GM21367 (cell line): ENCODE results near the gene NRP2.

Experiments
- ATAC-seq: cut with Tn5 transposase; IDR thresholded peaks from one replicate; pipeline ENCODE4 v1.9.1; 2021; ENCODE audit not compliant: unreplicated experiment

Gene NRP2

DNA sequence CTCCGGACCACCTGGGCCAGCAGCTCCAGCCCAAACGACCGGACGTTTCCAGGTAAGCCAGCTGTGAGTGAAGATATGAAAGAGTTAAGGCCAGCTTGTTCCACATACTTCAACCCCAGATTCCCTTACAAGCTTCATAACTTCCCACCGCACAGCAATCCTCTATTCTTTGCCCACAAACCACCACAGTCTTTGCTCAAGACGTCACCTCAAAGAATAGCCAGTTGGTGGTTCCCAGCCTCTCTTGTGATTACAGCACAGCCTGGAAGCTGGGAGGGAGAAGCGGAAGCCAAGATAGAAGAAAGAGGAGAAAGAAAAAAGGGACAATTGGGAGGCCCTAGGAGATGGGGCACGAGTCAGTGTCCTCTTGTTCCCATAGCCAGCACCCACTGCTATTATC is 70.6 kb downstream of the NRP2 start:
- ATAC-seq: no peak

DNA sequence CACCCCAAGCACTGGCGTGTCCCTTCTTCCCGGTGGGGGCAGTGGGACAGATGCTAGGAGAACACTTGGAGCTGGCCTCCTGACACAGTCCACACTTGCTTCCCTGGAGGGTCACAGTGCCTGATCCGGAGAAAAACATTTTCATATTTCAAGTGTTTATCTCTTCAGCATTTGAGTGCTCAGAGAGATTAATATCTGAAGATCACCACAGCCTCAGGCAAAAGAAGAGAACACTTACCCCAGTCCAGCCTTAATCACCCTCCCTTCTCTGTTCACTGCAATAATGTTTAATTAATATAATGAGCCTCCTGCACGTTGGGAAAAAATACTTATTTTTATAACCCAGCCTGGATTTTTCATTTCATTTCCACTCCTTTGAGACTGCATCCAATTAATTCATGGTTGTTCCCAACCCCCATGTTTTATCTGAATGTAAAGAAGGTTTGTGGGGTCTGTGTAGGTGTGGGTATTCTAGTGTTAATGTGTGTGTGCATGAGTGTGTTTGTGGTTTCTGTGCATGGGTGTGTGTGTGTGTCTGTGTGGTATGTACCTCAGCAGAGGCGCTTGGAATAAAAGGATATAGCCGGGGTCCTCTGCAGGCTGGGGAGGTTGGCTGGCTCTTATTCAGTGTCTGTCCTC is 72.1 kb downstream of the NRP2 start:
- no peak for ATAC-seq

DNA sequence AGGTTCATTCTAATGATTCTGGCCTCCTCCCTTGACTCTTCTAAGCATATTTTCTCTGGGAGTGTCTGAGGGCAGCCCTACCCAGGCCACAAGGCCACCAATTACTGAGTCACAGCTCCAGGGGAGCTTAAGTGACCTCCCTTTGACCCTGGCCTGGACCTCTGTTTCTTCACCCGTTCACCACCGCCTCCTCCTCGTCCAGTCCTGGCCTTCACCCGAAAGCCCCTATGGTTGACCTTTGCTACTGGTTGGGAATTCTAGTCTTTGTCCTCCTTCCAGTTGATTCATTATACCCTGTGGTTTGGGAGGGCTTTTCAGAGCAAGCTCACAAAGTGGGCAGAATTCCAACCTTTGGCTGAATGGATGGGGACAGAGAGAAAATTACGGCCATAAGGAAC is 72.6 kb downstream of the NRP2 start:
- no peak for ATAC-seq

DNA sequence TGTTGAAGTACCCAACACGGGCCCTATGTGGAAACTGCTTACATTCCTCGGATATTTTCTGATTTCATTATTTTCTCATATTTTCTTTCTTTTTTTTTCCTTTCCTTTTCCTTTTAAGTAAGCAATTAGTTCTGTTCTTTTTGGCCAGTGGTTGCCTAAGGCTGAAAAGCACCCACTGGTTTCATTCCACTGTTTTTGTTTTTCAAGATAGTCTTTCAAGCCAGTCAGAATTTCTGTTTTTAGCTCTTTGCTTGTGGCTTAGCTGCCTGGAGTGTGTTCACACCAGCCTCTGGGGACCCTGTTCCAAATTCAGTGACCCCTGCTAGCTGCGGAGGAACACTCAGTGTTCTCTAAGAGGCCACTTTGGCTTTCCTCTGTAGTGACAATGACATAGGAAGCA is 73.6 kb downstream of the NRP2 start:
- no peak for ATAC-seq

DNA sequence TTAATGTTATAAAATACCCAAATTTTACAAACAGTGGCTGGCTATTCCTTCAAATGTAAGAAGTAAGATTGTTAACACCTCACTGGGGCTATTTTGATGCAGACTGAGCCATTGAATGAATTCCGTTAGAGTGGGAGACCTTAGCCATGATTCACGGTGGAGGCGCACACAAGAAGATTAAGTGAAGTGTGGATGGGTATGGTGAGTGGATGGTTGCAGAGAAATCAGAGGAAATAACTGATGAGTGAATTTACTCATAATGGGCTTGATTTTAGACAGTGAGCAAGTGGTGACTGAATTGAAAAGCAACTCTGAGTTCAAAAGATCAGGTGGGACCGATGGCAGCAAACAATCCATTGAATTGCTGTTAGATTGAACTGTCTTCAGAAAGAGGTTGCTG is 75.0 kb downstream of the NRP2 start:
- no peak for ATAC-seq

DNA sequence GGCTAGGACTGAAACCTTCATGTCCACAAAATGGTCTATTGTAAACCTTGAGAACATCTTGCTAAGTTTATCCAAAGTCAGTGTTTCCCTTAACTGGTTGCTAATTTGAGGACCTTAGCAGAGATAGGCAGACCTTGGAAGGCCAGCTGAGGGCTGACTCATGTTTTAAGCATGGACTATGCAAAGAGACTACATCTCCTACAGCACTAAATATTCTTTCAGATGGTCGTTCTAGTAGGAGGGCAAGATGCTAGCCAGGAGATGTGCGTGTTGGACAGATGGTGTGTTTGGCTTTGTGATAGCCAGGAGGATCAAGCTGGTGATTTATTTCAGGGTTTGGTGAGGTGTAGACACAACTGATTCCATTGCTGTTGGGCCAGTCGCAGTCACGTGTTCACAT is 75.8 kb downstream of the NRP2 start:
- no peak for ATAC-seq

DNA sequence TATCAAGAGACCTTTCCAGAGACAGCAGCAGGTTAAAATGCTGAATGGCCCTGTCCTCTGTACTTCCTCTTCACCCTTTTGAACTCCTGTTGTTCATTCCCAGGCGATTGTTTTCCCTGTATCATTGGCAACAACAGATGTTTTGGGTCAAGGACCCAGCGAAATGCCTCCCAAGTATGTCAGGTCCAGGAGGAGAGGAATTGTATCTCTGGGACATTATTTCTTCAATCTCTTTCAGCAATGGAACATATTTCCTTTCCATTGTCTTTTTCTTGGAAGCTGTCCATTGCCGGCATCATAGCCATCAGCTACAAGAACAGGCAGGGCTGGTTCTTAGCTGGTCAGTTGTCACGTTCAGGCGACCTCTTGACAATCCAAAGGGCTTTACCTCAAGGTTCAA is 76.2 kb downstream of the NRP2 start:
- ATAC-seq: no peak

DNA sequence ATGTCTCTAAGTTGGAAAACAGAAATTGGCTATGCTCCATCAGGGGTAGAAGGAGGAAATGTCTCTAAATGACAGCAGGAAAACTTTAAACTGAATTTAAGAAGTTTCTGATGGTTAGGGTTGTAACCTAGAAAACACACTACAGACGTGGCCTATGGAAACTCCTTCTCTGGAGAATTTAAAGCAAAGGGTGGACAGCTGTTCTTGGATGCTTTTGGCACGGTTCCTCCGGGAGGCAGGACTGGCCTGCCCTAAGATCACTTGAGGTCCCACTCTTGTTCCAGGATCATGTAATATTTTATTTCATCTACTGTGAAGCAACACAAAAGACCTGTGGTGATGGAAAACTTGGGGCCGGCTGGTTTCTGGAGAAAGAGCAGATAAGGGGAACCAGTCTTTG is 77.0 kb downstream of the NRP2 start:
- ATAC-seq: no peak

DNA sequence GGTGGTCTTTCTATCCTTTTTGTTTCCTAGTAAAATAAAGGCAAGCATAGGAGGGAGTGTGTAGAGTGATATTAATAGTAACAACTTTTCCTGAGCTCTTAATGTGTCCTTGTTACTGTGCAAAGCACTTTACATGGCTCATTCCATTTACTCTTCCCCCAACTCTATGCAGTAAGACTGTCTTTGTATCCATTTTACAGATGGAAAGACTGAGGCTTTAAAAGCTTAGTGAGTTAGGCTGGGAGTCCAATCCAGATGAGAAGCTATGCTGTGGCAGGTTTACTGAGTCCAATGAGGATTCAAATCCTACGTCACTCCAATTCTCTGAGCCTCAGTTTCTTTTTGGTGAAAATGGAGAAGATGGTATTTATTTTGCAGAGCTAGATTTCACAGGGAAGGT is 77.4 kb downstream of the NRP2 start:
- no peak for ATAC-seq

DNA sequence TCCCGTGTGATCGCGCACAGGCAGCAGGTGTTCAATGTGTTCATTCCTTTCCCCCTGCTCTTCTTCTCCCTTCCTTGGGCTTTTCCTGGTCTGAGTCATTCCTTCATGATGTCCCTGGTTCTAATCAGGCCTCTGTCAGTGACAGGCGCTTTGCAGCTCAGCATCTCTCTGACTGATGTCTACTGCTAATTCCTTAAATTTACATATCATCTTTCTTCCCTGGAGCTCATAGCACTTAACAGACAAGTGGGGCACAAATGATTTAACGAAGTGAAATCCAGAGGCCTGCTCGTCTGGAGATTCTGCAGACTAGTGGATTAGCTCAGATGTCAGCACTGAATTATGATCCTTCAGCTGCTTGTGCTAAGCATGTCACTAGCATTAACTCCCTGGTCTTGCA is 77.9 kb downstream of the NRP2 start:
- ATAC-seq: no peak

DNA sequence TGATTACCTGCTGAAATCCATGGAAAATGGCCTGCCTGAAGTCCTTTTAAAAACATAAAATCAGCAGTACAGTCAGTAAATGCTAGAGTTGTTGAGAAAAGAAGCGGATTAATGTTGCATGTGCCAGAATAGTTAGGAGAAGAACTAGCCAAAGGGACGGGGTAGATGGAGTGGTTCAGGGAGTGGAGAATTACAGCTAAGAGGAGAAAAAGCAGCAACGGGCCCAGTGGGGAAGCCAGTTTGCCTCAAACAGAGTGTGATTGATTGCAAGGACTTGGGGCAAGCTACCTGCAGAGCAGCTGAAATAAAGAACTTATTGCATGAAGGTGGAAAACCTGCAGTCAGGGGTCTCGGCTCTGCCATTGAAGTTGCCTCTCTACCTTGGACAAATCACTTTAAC is 79.1 kb downstream of the NRP2 start:
- no peak for ATAC-seq

DNA sequence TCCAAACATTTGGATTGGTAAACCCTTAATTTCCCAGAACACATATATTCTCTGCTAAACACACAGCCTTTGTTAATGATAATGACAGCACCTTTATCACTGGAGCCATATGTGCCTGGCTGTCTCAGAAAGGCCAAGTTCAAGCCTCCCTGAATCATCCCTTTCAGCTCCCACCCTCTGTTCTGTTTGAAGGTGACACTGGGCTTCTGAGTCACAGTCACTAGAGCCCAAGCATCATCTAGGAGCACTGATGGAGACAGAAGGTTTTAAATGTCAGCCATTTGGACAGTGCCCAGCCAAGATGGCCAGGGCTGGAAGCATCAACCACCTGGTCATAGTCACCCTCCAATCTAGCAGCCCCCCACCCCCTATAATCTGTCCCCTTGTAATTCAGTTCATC is 80.6 kb downstream of the NRP2 start:
- ATAC-seq: no peak

DNA sequence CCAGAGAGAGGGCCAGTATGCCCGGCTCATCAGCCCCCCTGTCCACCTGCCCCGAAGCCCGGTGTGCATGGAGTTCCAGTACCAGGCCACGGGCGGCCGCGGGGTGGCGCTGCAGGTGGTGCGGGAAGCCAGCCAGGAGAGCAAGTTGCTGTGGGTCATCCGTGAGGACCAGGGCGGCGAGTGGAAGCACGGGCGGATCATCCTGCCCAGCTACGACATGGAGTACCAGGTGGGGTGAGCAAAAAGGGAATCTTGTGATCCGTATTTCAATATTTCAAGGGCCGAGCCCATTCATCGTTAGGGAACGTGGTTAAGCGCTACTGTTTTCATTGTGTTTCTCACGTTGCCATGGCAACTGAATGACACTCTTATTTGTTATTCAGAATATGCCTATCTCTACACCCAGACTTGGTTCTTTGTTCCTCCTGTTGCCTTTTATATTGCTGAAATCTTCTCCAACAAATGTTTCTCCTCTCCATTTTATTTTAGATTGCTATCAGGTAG is 81.5 kb downstream of the NRP2 start:
- ATAC-seq: no peak

DNA sequence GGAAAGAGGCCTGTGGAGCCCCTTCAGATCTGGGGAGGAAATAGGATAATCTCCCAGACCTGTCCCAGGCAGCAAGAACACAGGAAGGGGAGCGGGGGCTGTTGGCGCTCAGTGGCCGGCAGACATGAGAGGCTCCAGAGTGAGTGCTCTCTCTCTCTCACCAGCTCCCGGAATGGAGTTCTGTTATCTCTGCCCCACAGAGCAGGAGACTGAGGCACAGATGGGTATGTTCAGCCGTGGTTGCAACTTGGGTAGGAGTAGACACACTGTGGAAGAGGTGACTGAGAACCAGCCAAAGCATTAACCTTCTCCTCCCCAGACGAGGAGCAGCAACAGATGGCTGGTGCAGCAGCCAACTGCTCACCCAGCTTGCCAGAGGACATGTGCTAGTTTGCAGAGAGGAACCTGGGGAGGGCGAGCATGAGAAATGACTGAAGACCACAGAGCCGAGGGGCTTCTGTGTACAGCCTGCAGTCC is 82.0 kb downstream of the NRP2 start:
- no peak for ATAC-seq

DNA sequence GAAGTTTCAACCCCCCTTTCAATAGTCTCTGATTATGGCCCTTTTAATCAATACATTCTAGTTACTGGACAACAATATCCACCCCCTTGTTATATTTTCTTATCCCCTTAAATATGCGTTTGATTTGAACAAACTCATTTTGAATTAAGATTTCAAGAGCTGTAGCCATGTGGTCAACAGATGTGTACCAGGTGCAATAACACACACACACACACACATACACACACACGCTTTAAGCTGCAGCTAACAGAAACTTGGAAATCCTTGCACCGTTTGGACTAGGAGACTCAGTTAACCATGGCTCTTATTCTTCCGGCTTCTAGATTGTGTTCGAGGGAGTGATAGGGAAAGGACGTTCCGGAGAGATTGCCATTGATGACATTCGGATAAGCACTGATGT is 82.8 kb downstream of the NRP2 start:
- no peak for ATAC-seq

DNA sequence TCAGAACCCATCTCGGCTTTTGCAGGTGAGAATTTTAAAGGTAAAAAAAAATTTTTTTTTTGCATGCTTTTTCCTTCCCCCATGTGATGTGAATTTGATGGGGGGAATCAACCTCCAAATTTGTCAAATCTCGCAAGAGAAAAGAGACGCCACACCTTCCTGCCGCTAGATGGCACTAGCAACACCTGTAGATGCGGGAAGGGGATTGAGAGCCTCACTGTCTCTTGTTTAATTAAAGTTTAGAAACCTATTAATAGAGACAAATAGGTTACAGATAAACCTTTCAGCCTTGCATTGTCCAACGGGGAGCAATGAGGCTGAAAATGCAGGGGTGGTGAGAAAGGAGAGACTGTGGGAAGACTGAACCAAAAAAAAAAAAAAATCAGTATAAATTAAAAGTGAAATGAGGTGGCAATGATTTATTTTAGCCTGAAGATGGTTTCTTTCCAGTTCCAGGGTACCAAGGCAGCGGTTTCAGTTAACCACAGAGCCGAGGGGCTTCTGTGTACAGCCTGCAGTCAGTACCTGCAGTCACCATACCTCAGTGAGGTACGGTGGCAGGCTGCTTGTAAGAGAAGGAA is 84.6 kb downstream of the NRP2 start:
- no peak for ATAC-seq

DNA sequence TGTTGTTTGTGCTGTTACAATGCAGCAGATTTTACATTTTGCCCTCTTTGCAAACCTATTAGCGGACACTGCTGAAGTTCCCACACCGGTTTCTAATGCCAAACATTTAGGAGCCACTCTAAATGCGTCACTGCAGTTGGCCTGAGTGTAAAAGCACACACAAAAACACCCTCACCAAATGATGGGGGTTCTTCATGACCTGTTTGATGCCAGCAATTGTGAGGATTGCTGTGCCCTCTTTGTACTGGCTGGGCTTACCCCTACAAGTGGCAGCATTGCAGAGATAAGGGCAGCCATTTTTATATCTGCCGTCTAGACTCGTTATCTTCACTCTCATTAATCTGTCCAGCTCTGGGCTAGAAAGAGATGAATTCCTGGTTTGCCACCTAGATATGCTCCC is 85.3 kb downstream of the NRP2 start:
- ATAC-seq: no peak

DNA sequence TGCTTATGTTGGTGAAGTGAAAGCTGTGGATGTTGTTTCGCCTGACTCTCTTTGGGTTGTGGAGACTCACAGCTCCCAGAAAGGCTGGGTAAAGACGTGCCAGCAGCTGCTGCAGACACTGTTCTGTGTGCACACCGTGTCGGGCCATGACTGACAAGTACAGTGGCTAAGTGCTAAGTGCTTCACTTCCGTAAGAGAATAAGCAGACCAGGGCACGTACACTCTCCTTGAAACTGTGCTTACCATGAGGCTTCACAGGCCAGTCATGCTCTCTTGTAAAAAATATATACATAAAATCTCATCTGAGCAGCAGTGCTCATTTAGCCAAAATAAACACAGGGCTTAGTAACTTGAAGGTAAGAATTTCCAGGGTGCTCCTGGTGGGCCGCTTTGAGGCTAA is 86.0 kb downstream of the NRP2 start:
- no peak for ATAC-seq

DNA sequence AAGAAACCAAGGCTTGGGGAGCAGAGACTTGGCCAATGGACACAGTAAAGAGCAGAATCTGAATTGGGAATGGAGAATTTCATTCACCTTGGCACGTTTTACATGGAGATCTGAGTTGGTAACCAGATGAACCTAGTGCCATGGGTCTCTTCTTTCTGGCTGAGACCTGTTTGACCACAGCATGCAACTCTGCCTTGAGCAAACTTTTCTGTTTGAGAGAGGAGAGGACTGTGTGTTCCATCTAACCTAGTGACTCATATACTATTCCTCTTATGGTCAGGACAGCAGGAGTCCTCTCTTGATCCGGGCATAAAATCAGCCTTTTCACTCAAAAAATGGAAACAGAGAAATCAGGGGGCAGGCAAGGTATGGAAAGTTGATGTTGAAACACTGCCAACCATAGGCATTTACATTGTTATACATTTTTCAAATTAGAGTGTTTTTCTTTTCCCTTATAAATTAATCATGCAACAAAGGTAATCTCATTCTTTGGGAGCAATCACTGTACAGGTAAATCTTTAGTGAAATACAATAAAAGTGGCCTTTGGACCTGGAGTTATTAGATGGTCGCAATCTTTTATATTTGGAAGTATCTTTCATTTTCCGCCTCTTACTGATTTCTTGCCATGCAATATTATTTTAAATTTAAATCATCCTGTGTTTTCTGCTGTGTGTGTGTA is 86.7 kb downstream of the NRP2 start:
- no peak for ATAC-seq

DNA sequence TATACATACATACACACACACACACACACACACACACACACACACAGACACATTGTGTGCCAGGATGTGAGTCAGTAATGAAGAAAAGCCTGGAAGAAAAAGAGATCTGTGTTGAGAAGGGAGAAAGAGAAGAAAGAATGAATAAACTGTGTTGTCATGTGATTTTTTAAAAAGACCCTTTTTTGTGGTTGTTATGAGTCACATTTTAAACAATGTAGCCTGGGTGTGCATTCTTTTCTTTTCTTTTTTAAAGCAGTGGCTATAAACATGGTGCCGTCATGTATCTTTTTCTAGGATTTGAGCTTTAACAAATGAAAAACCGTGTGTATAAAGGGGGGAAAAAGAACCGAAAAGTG is 87.2 kb downstream of the NRP2 start:
- ATAC-seq: no peak

DNA sequence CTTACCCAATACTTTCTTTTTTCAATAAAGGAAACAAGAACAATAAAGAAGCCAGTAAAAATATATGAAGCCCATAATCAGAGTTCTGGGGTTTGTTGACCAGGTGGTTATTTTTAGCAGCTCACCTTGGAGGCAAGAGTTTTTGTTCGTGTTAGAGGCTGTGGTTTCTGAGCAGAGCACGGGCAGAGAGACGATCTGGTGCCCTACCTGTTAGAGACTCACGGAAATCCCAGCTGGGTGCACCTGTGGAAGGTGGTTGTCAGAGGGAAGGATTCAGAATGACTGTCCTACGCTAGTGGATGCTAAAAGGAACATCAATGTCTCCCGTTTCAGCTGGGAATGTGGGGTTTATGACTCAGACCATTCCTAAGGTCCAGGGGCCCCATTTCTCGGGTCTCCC is 87.6 kb downstream of the NRP2 start:
- no peak for ATAC-seq

DNA sequence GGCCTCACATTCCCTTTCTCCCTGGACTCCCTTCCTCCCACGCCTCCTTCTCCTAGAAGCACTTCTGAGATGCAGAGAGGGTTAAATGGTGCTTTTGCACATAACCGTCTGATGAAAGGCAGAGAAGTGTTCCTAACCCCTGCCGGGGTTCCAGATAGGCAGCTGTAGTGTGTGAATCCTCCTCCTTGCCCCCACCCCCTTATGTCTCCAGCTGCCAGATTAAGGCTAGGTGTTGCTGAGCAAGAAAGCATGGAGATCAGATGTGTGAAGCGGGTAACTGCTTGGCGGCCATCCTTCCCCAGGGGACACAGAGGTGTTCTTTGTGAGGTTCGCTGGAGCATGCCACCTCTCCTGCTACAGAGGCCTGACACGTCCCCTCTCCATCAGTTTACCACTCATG is 88.3 kb downstream of the NRP2 start:
- no peak for ATAC-seq

DNA sequence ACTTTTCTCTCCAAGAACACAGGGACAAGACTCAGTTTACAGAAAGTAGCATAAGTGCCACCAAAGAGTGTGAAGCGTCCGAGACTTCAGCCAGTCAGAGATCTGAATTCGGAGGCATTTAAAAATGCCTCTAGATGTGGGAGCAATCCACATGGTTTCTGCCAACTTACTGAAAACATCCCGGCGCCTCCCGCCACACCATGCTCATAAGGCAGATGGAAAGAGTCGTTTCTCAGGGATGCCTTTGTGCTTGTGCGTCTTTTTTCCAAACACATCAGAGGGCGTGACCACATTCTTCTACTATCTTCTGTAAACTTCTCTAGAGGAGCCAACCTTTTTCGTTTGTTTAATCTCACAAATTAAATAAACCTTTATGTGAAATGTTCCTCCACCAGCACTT is 88.7 kb downstream of the NRP2 start:
- no peak for ATAC-seq
